GM19397 (cell line): ENCODE measurements around the gene ABCA13.
A peak's percentile ranks its signal among the peaks of the same experiment; 100 is the strongest.
"Not testable (repeated sequence)": the region's sequence is repeated elsewhere in the genome, so short reads cannot be mapped to it uniquely, and the experiment has no call there.

Experiments
- ATAC-seq: cut with Tn5 transposase; IDR thresholded peaks from one replicate; pipeline ENCODE4 v1.9.1; 2021; ENCODE audit warnings: mild to moderate bottlenecking, moderate library complexity; ENCODE audit not compliant: unreplicated experiment

ABCA13 gene

GRCh38 chr7:48171202-48171601, at the start of gene ABCA13:
TSS of gene ABCA13 (plus strand) at chr7:48171458. CDS start at chr7:48171484, 26 bp downstream.
- ATAC-seq, result no peak

GRCh38 chr7:48126037-48126436, 45.2 kb upstream of the ABCA13 start:
- no peak for ATAC-seq

- ATAC-seq, result peak; percentile 69
Measured at GRCh38 chr7:48130658-48131108, 40.6 kb upstream of the ABCA13 start.

GRCh38 chr7:48132792-48133191, 38.5 kb upstream of the ABCA13 start:
- ATAC-seq, result no peak

GRCh38 chr7:48139459-48139858, 31.8 kb upstream of the ABCA13 start:
- no peak for ATAC-seq

- ATAC-seq, result no peak
Measured at GRCh38 chr7:48140001-48140681, 31.1 kb upstream of the ABCA13 start.

GRCh38 chr7:48141521-48141920, 29.7 kb upstream of the ABCA13 start:
- ATAC-seq, result no peak

GRCh38 chr7:48144291-48144768, 26.9 kb upstream of the ABCA13 start:
- no peak for ATAC-seq

GRCh38 chr7:48147078-48147591, 24.1 kb upstream of the ABCA13 start:
- no peak for ATAC-seq

GRCh38 chr7:48147690-48148089, 23.6 kb upstream of the ABCA13 start:
- not testable (repeated sequence) for ATAC-seq

- no peak for ATAC-seq
Measured at GRCh38 chr7:48148311-48148710, 22.9 kb upstream of the ABCA13 start.

GRCh38 chr7:48149058-48149457, 22.2 kb upstream of the ABCA13 start:
- ATAC-seq, result no peak

GRCh38 chr7:48150086-48150485, 21.2 kb upstream of the ABCA13 start:
- ATAC-seq, result no peak

GRCh38 chr7:48154792-48155413, 16.4 kb upstream of the ABCA13 start:
- no peak for ATAC-seq

- no peak for ATAC-seq
Measured at GRCh38 chr7:48158404-48158803, 12.9 kb upstream of the ABCA13 start.

- ATAC-seq, result no peak
Measured at GRCh38 chr7:48161407-48162125, 9.7 kb upstream of the ABCA13 start.

GRCh38 chr7:48165157-48165556, 6.1 kb upstream of the ABCA13 start:
- no peak for ATAC-seq

- no peak for ATAC-seq
Measured at GRCh38 chr7:48168159-48168558, 3.1 kb upstream of the ABCA13 start.

GRCh38 chr7:48170506-48170905, 752 bp upstream of the ABCA13 start:
- no peak for ATAC-seq

GRCh38 chr7:48173313-48173712, 2.1 kb downstream of the ABCA13 start:
- ATAC-seq, result no peak

GRCh38 chr7:48173756-48174382, 2.6 kb downstream of the ABCA13 start:
- no peak for ATAC-seq
